Measurements from ENCODE around the gene AEBP1.

- TF ChIP-seq POLR2A (IDR thresholded peaks at IDR 0.05) (no peak), CTCF (IDR thresholded peaks at IDR 0.05) (no peak), EP300 (IDR thresholded peaks at IDR 0.05) (no peak)
Measured at GRCh38 chr7:44098092-44099068, 5.8 kb upstream of the AEBP1 start.
